HepG2 (cell line): ENCODE data around the gene ACER3. TPM values are rescaled to one million over a fixed set of nuclear protein-coding genes. Genes with fewer than 3 reads are reported as not detected.
A peak's percentile ranks its signal among the peaks of the same experiment; 100 is the strongest.

Experiments
- ATAC-seq: fragments of 200-7000 bp; cut with Tn5 transposase; 3 replicates; pipeline ENCODE4 v1.9.1; 2020; ENCODE audit warnings: mild to moderate bottlenecking, moderate library complexity
- BruUV-seq: library from RNA; stranded (reverse); fragments of 400-500 nt; replicated peaks from 2 replicates; lab custom pipeline; 2021; lab: Mats Ljungman, UMichigan
- CTCF ChIA-PET: fragments of 300-600 bp; formaldehyde crosslinking; extraction: SDS; loops from one replicate; lab custom pipeline; 2021; ENCODE audit warnings: low total read pairs, inconsistent platforms, low intra/inter-chr PET ratio; lab: Yijun Ruan, JAX
- POLR2A ChIA-PET: fragments of 350-600 bp; sonication (Branson Sonifier 250); formaldehyde crosslinking; loops from one replicate; lab custom pipeline; 2020; ENCODE audit warnings: antibody characterized with exemption, inconsistent platforms; lab: Yijun Ruan, JAX
- DNase-seq: peaks from one replicate; pipeline ENCODE4 v3.0.0-alpha.2; 2015; ENCODE audit warnings: low spot score
- FAIRE-seq: peaks from 3 replicates; lab custom pipeline; 2011; peaks lifted over from hg19 to GRCh38; lab: Jason Lieb, UNC
- H2AFZ ChIP-seq: one replicate; pipeline ENCODE4 v1.6.1; 2011; ENCODE audit warnings: low read length, inconsistent platforms
- H3K27ac ChIP-seq: fragments of 300-600 bp; 3 replicates; pipeline ENCODE4 v1.8.0; 2011; ENCODE audit warnings: mixed run types, mild to moderate bottlenecking, mixed read lengths, low read length, inconsistent platforms; ENCODE audit not compliant: insufficient read depth; ENCODE audit errors: extremely low read length
- H3K27me3 ChIP-seq, 2 experiments: fragments of 200-600 bp in 1 of 2; 2 replicates in 1 of 2; 3 replicates in 1 of 2; pipeline versions ENCODE4 v1.6.0 to v1.8.0; 2011; ENCODE audit warnings: low read length in 2 of 2, mild to moderate bottlenecking in 2 of 2, moderate library complexity in 2 of 2, inconsistent platforms in 1 of 2; ENCODE audit not compliant: insufficient read depth in 2 of 2, control insufficient read depth in 1 of 2
- H3K36me3 ChIP-seq, 2 experiments: fragments of 200-600 bp in 1 of 2; replicated peaks in 1 of 2; 2 replicates in 1 of 2; 3 replicates in 1 of 2; pipeline versions ENCODE4 v1.5.1 to v1.8.0; 2011; ENCODE audit warnings: low read length in 2 of 2, inconsistent platforms in 1 of 2; ENCODE audit not compliant: insufficient read depth in 2 of 2, control insufficient read depth in 1 of 2
- H3K4me1 ChIP-seq: 2 replicates; pipeline ENCODE4 v1.5.1; 2012; ENCODE audit warnings: low read length, inconsistent platforms; ENCODE audit not compliant: insufficient read depth
- H3K4me2 ChIP-seq: 2 replicates; pipeline ENCODE4 v1.6.0; 2011; ENCODE audit warnings: low read depth, low read length, inconsistent platforms
- H3K4me3 ChIP-seq, 3 experiments: fragments of 200-600 bp in 1 of 3; sonication (generic), shearing (Covaris generic) in 1 of 3; replicated peaks in 1 of 3; 2 replicates each; pipeline ENCODE4 v1.5.1; 2011 to 2016; ENCODE audit warnings: low read length in 3 of 3, inconsistent platforms in 2 of 3, low read depth in 2 of 3, mild to moderate bottlenecking in 2 of 3, control low read depth in 1 of 3, mixed read lengths in 1 of 3; ENCODE audit not compliant: insufficient read depth in 1 of 3
- H3K79me2 ChIP-seq: one replicate; pipeline ENCODE4 v1.6.1; 2011; ENCODE audit warnings: low read length, inconsistent platforms; ENCODE audit not compliant: insufficient read depth
- H3K9ac ChIP-seq: 2 replicates; pipeline ENCODE4 v1.6.0; 2011; ENCODE audit warnings: mild to moderate bottlenecking, low read depth, low read length, inconsistent platforms; ENCODE audit not compliant: insufficient read depth
- H3K9me3 ChIP-seq: 2 replicates; pipeline ENCODE4 v1.5.1; 2012; ENCODE audit warnings: mild to moderate bottlenecking, low read length
- H4K20me1 ChIP-seq: 2 replicates; pipeline ENCODE4 v1.6.0; 2011; ENCODE audit warnings: inconsistent platforms, mild to moderate bottlenecking, low read length, moderate library complexity; ENCODE audit not compliant: insufficient read depth
- PREB ChIP-seq: sonication (generic); formaldehyde crosslinking; IDR thresholded peaks from 2 replicates; pipeline ENCODE4 v1.4.0; 2020; ENCODE audit warnings: missing genetic modification reagents
- RERE ChIP-seq: IDR thresholded peaks from 2 replicates; pipeline ENCODE4 v1.6.1; 2016; ENCODE audit warnings: low read depth, missing genetic modification reagents, missing compliant biosample characterization
- TBX2 ChIP-seq: sonication (generic); formaldehyde crosslinking; IDR thresholded peaks from 2 replicates; pipeline ENCODE4 v1.5.0; 2020; ENCODE audit warnings: missing genetic modification reagents, mild to moderate bottlenecking, borderline replicate concordance
- TFAP4 ChIP-seq: sonication (generic); IDR thresholded peaks from 2 replicates; pipeline ENCODE4 v1.6.1; 2016; ENCODE audit warnings: low read depth, borderline replicate concordance
- ZNF329 ChIP-seq: sonication (generic); formaldehyde crosslinking; IDR thresholded peaks from 2 replicates; pipeline ENCODE4 v1.9.0; 2021; ENCODE audit warnings: low read depth, mild to moderate bottlenecking, missing genetic modification reagents
- ZNF768 ChIP-seq: sonication (generic); formaldehyde crosslinking; IDR thresholded peaks from 2 replicates; pipeline ENCODE4 v1.4.0; 2020; ENCODE audit warnings: missing genetic modification reagents
- WGBS: methylation state at CpG from one replicate; pipeline ENCODE4 v1.1.6; 2017; ENCODE audit warnings: low lambda C conversion rate; 5-methylcytosine and 5-hydroxymethylcytosine counted together
- in situ Hi-C: cut with HindIII; loops from 2 replicates; pipeline ENCODE4 v1.10.0; 2017; ENCODE audit warnings: low pct_unique_long_range_greater_than_20kb; ENCODE audit not compliant: extremely low pct_ligation_motif_present
- intact Hi-C: fragments of 100-400 bp; cut with micrococcal nuclease; formaldehyde crosslinking; loops from one replicate; pipeline ENCODE4 v1.10.0; 2022; ENCODE audit not compliant: unreplicated experiment
- polyA plus RNA-seq, 8 experiments: library from polyadenylated mRNA; depleted of rRNA in 3 of 8; stranded (reverse) in 7 of 8; unstranded in 1 of 8; fragments of >200 nt; fragmentation: Illumina TruSeq in 4 of 8; extraction: Trizol in 4 of 8; gene quantifications; 2 replicates each; pipeline versions ENCODE4 v1.2.1 to v1.2.3, GENCODE V29; 2011 to 2016; ENCODE audit warnings: low read depth in 4 of 8, missing spikeins in 1 of 8, mixed read lengths in 1 of 8; ENCODE audit not compliant: insufficient read depth in 1 of 8
- total RNA-seq, 5 experiments: library from RNA; depleted of rRNA; stranded (reverse); fragments of >200 nt; fragmentation: Illumina TruSeq; extraction: Trizol; gene quantifications; 2 replicates each; pipeline ENCODE4 v1.2.3, GENCODE V29; 2016; ENCODE audit warnings: low read depth in 1 of 5
- TF ChIP-seq, protein P1 (sequence below): sonication (generic); formaldehyde crosslinking; IDR thresholded peaks from 2 replicates; pipeline ENCODE4 v1.4.0; 2020; ENCODE audit warnings: mild to moderate bottlenecking, missing genetic modification reagents

Gene ACER3
- total and polyA plus RNA-seq, 2 of the 13 experiments (the other 11 are each of a cell fraction or from before 2014, with no cell fraction given) = 6.0 to 9.8 TPM

GRCh38 chr11:77074626-77075221, 214.0 kb downstream of the ACER3 start (continued):
- TF ChIP-seq RERE (CRISPR knock-in tag) (no peak), PREB (CRISPR knock-in tag) (no peak)
- TF ChIP-seq, protein P1, sequence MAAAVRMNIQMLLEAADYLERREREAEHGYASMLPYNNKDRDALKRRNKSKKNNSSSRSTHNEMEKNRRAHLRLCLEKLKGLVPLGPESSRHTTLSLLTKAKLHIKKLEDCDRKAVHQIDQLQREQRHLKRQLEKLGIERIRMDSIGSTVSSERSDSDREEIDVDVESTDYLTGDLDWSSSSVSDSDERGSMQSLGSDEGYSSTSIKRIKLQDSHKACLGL (CRISPR knock-in tag) = no peak
- TF ChIP-seq, all 625 proteins: peak for 0

- POLR2A ChIA-PET = interaction anchor here (1.0 kb wide), 1 partner anchor 9 kb away, joined by 4 read pairs; the partner anchor contains the start of gene CAPN5
- no peaks in the 10 kb centered on the region for H4K20me1 ChIP-seq
- H3K27me3 ChIP-seq = peaks cover 0 to 26% of the 10 kb centered on the region in 2 experiments; a peak in 3 of 5 replicates
- H2AFZ ChIP-seq = no peak overlapping the region
- H3K4me3 ChIP-seq = no peak overlapping the region
- H3K4me2 ChIP-seq = no peak overlapping the region
- WGBS = 0% methylated on average over 2 of the region's 5 CpGs
- no peaks in the 10 kb centered on the region for H3K36me3 ChIP-seq
- intact Hi-C loops = no loop called here
- ATAC-seq = peak; percentile 60
- CTCF ChIA-PET = no interaction called here
- no TSS peak for BruUV-seq
- H3K79me2 ChIP-seq = no peaks in the 10 kb centered on the region
- H3K9me3 ChIP-seq = no peaks in the 10 kb centered on the region
- TF ChIP-seq TFAP4 (peak; percentile 40; the same call in 1 of the 2 replicates), TBX2 (CRISPR knock-in tag) (0 out of 2 replicates have a peak, but pooled peaks have one; percentile 6), ZNF768 (CRISPR knock-in tag) (peak; percentile 85), ZNF329 (no peak)
- TF ChIP-seq, all 625 proteins: peak for 3
- in situ Hi-C loops = no loop called here
- H3K4me1 ChIP-seq = peaks cover 25% of the 10 kb centered on the region
- DNase-seq (no peak), FAIRE-seq (no peak)
- no peak overlapping the region for H3K9ac ChIP-seq
- H3K27ac ChIP-seq = no peak overlapping the region
Observed at GRCh38 chr11:77075425-77075905, 214.7 kb downstream of the ACER3 start.
